Left hindlimb (tissue), 1 donor: Measurements from ENCODE around the gene TICAM1.

ENCODE experiments used
- DNase-seq: peaks from one replicate; pipeline ENCODE4 v3.0.0-alpha.2; 2018

TICAM1 gene

GRCh38 chr19:4768934-4769777, 62.4 kb downstream of the TICAM1 start:
- peak; percentile 87 for DNase-seq
